Measurements from ENCODE around the gene CSN1S1.

CSN1S1 gene

GRCh38 chr4:69994782-69995181 is 63.9 kb downstream of the CSN1S1 start:
- DNase-seq = no peak

- no peak for DNase-seq
Measured at GRCh38 chr4:69995526-69996016, 64.7 kb downstream of the CSN1S1 start, which contains the start of gene STATH. Gene STATH (plus strand): TSS chr4:69995966. CDS start chr4:69998438, 2,472 bp downstream.

Data from NCI-H446 treated with DMSO at 0.1 percent for 48 hours (cell line).